Calu3 (cell line): ENCODE measurements around the gene CNTNAP2. TPM values are rescaled to one million over a fixed set of nuclear protein-coding genes. Genes with fewer than 3 reads are reported as not detected.
"Not testable (repeated sequence)": the region's sequence is repeated elsewhere in the genome, so short reads cannot be mapped to it uniquely, and the experiment has no call there.

ENCODE experiments used
- BruUV-seq: library from RNA; stranded (reverse); fragments of 400-500 nt; replicated peaks from 2 replicates; lab custom pipeline; 2021; lab: Mats Ljungman, UMichigan
- CTCF ChIA-PET: fragments of 300-600 bp; sonication (Branson Sonifier 250); formaldehyde crosslinking; loops from one replicate; lab custom pipeline; 2022; ENCODE audit warnings: antibody characterized with exemption; lab: Charles Lee
- DNase-seq: peaks from one replicate; pipeline ENCODE4 v3.0.0; 2022
- H3K27ac Mint-ChIP-seq: one replicate; pipeline ENCODE4 v1.8.0; 2022; ENCODE audit warnings: mixed read lengths; ENCODE audit not compliant: unreplicated experiment
- H3K27me3 Mint-ChIP-seq: one replicate; pipeline ENCODE4 v1.8.0; 2022; ENCODE audit warnings: mixed read lengths; ENCODE audit not compliant: unreplicated experiment
- H3K36me3 Mint-ChIP-seq: one replicate; pipeline ENCODE4 v1.8.0; 2022; ENCODE audit warnings: mild to moderate bottlenecking, moderate library complexity, mixed read lengths; ENCODE audit not compliant: insufficient read depth, unreplicated experiment
- H3K4me1 Mint-ChIP-seq: one replicate; pipeline ENCODE4 v1.8.0; 2022; ENCODE audit warnings: mild to moderate bottlenecking, low read depth, mixed read lengths; ENCODE audit not compliant: unreplicated experiment
- H3K4me3 Mint-ChIP-seq: one replicate; pipeline ENCODE4 v1.8.0; 2022; ENCODE audit warnings: mild to moderate bottlenecking, low read depth, moderate library complexity, mixed read lengths; ENCODE audit not compliant: unreplicated experiment
- H3K9me3 Mint-ChIP-seq: one replicate; pipeline ENCODE4 v1.8.0; 2022; ENCODE audit warnings: low read depth, mixed read lengths; ENCODE audit not compliant: unreplicated experiment
- intact Hi-C: fragments of 100-400 bp; cut with micrococcal nuclease; formaldehyde crosslinking; loops from one replicate; pipeline ENCODE4 v1.10.0; 2022; ENCODE audit not compliant: unreplicated experiment
- total RNA-seq: library from RNA; stranded (reverse); gene quantifications from 2 replicates; pipeline ENCODE4 v1.2.3, GENCODE V29; 2022
- TF ChIP-seq, protein P1 (sequence below): fragments of 200-600 bp; IDR thresholded peaks from one replicate; pipeline ENCODE4 v1.8.0; 2022; ENCODE audit warnings: antibody characterized with exemption; ENCODE audit not compliant: unreplicated experiment

The CNTNAP2 gene
- total RNA-seq, 1 experiment from 2014 or later = 1.1 TPM

GRCh38 chr7:148056406-148056805, 1939.8 kb downstream of the CNTNAP2 start:
- H3K27ac Mint-ChIP-seq = no peak overlapping the region
- H3K36me3 Mint-ChIP-seq = no peaks in the 10 kb centered on the region
- H3K4me3 Mint-ChIP-seq = no peak overlapping the region
- no peak for DNase-seq
- TF ChIP-seq, protein P1, sequence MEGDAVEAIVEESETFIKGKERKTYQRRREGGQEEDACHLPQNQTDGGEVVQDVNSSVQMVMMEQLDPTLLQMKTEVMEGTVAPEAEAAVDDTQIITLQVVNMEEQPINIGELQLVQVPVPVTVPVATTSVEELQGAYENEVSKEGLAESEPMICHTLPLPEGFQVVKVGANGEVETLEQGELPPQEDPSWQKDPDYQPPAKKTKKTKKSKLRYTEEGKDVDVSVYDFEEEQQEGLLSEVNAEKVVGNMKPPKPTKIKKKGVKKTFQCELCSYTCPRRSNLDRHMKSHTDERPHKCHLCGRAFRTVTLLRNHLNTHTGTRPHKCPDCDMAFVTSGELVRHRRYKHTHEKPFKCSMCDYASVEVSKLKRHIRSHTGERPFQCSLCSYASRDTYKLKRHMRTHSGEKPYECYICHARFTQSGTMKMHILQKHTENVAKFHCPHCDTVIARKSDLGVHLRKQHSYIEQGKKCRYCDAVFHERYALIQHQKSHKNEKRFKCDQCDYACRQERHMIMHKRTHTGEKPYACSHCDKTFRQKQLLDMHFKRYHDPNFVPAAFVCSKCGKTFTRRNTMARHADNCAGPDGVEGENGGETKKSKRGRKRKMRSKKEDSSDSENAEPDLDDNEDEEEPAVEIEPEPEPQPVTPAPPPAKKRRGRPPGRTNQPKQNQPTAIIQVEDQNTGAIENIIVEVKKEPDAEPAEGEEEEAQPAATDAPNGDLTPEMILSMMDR = no peak
- H3K27me3 Mint-ChIP-seq = no peaks in the 10 kb centered on the region
- H3K4me1 Mint-ChIP-seq = no peaks in the 10 kb centered on the region
- intact Hi-C loops = no loop called here
- CTCF ChIA-PET = no interaction called here
- BruUV-seq = no TSS peak
- peaks cover 2% of the 10 kb centered on the region for H3K9me3 Mint-ChIP-seq

GRCh38 chr7:148058092-148058491, 1941.5 kb downstream of the CNTNAP2 start:
- intact Hi-C loops = no loop called here
- CTCF ChIA-PET = no interaction called here
- no peaks in the 10 kb centered on the region for H3K27me3 Mint-ChIP-seq
- H3K4me3 Mint-ChIP-seq = no peak overlapping the region
- H3K4me1 Mint-ChIP-seq = no peaks in the 10 kb centered on the region
- no TSS peak for BruUV-seq
- H3K36me3 Mint-ChIP-seq = no peaks in the 10 kb centered on the region
- H3K9me3 Mint-ChIP-seq = peaks cover under 1% of the 10 kb centered on the region
- no peak overlapping the region for H3K27ac Mint-ChIP-seq
- DNase-seq = no peak
- TF ChIP-seq, protein P1 = no peak

DNA sequence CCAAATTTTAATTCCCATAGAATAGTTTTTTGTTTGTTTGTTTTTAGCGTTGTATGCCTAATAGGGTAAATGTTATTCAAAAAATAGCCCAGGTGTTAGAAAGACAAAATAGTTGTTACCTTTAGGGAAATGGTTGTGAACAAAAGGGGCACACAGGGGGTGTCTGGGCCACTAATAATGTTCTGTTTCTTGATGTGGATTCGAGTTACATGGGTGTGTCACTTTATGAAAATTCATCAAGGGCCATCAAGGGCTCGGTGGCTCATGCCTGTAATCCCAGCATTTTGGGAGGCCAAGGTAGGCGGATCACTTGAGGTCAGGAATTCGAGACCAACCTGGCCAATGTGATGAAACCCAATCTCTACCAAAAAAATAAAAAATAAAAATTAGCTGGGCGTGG, 1942.2 kb downstream of the CNTNAP2 start:
- no peaks in the 10 kb centered on the region for H3K4me1 Mint-ChIP-seq
- H3K36me3 Mint-ChIP-seq = no peaks in the 10 kb centered on the region
- CTCF ChIA-PET = no interaction called here
- intact Hi-C loops = no loop called here
- BruUV-seq = no TSS peak
- H3K27ac Mint-ChIP-seq = no peak overlapping the region
- no peak for DNase-seq
- no peak overlapping the region for H3K4me3 Mint-ChIP-seq
- no peaks in the 10 kb centered on the region for H3K27me3 Mint-ChIP-seq
- H3K9me3 Mint-ChIP-seq = peaks cover 3% of the 10 kb centered on the region
- TF ChIP-seq, protein P1 = no peak

DNA sequence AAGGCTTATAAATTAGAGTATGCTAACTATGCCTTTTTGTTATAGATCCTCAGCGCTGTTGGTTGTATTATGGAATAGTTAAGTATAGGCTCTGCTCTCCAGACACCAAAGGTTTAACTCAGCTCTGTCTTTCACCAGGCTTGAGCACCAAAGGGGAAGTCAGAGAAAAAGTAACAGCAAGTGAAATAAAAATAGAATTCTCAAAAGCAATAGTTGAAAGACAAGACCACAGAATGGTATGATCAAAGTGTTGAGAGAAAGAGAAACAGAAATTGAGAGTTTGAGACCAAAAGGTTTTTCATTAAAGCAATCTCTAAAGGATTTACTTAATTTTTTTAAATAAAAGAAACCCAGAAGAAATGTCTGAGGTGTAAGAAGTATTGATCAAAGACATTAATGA, 1944.1 kb downstream of the CNTNAP2 start:
- TF ChIP-seq, protein P1 = no peak
- H3K9me3 Mint-ChIP-seq = peaks cover 7% of the 10 kb centered on the region
- no peak overlapping the region for H3K4me3 Mint-ChIP-seq
- CTCF ChIA-PET = no interaction called here
- H3K27ac Mint-ChIP-seq = no peak overlapping the region
- intact Hi-C loops = no loop called here
- no peaks in the 10 kb centered on the region for H3K27me3 Mint-ChIP-seq
- no peak for DNase-seq
- no peaks in the 10 kb centered on the region for H3K4me1 Mint-ChIP-seq
- no peaks in the 10 kb centered on the region for H3K36me3 Mint-ChIP-seq
- BruUV-seq = no TSS peak

DNA sequence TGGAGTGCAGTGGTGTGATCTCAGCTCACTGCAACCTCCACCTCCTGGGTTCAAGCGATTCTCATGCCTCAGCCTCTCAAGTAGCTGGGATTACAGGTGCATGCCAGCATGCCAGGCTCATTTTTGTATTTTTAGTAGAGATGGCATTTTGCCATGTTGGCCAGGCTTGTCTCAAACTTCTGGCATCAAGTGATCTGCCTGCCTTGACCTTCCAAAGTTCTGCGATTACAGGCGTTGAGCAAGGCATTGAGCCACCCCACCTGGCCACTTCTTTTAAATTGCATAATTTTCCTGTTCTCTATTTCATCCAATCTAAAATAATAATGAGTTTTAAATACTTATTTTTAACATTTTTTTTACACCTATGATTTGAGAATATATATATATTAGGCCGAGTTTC, 1961.5 kb downstream of the CNTNAP2 start:
- BruUV-seq, H3K27me3 Mint-ChIP-seq, H3K27ac Mint-ChIP-seq, intact Hi-C loops, H3K4me1 Mint-ChIP-seq, H3K4me3 Mint-ChIP-seq, H3K36me3 Mint-ChIP-seq, DNase-seq, CTCF ChIA-PET: not testable (repeated sequence)
- H3K9me3 Mint-ChIP-seq = peaks cover 13% of the 10 kb centered on the region
